NCI-H524 treated with DMSO at 0.1 percent for 48 hours (cell line): Measurements from ENCODE around the gene CFAP210.

ENCODE experiments used
- DNase-seq: peaks from one replicate; lab custom pipeline; 2025; lab: John Stamatoyannopoulos, UW

Gene CFAP210, protein sequence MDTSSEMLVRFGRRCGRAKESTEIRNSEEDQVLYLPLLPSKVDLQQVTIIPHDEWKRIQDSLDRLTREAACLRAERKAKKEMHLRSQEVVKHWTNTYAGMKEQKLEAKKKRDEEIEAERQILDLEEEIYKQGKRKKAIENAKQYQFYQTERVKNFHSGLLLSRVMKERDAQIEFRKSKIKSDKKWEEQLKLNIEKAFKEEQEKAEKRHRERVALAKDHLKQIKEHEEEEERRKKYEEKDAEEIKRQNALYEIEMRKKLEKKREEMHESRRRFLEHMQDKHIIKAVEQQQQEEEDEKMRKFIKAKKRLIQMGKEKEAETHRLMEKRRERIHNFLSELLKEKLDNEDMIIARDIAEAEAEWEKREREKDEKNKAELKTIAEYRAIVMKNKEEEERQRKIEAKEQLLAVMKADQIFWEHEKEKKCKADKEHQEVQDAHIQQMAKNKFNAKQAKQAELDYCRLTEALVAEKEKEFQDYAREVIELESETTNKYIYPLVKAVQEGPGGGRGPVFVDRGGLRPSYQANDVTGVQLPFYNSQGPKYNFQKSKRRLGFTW

DNA sequence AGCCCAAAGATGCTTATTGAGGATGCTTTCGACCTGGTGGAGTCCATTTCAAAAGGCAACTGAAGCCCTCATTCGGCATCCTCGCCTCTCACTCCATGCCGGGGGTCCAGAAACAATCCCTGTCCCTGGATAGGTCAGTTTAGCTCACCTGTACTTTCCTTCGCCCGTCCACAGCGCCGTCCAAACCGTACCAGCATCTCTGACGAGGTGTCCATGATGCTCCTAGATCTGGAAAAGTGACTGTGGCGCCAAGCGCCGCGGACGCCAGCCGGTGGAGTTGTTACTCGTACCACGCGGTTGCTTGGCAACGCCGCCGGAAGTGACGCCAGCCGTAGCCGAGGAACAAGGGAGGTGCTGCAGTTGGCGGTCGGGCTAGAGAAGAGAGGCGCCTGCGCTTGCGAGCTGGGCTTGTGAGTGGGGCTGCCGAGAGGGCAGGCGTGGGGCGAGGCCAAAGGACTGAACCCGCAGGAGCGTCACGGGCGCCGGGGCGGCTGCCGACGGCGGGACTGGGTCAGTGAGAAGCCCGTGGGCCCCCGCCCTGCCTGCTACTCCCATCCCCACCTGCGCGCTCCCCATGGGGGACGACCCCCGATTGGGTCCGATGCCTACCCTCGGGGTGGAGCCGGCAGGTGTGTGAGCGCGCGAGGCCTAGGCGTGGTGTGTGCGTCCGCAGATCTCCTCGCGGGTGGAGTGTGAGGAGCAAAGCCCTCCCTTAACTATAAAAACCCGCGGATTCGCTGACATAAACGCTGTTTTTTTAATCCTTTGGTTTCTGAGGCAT is at the start of gene CFAP210, which contains the start of gene PHOSPHO2:
Gene CFAP210 (minus strand): TSS at position 293 of the 781 bp plus-strand sequence. CDS start 78 bp downstream, at position 215.
Gene PHOSPHO2 (plus strand): TSS at position 357 of the 781 bp plus-strand sequence. CDS start 6,503 bp downstream, outside the sequence.
- DNase-seq, result peak; percentile 70

DNA sequence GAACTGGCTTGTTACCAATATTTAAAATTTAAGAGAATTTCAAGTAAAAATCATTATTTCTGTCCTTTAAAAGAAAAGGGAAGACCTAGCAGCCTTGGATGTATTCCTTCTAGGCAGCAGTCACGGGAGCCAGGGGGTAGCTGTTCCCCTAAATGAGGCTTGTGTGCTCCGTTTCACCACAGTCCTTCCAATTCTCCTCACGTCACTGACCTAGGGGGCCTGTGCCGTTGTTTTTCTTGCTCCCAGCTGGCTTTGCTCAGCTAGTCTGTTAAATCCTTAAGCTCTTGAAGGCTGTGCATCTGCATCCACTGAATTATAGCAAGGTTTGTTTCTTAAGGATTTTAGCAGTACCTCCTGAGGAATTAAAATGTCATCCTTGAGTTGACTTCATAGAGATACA is 49.3 kb upstream of the CFAP210 start:
- DNase-seq, result peak; percentile 27

DNA sequence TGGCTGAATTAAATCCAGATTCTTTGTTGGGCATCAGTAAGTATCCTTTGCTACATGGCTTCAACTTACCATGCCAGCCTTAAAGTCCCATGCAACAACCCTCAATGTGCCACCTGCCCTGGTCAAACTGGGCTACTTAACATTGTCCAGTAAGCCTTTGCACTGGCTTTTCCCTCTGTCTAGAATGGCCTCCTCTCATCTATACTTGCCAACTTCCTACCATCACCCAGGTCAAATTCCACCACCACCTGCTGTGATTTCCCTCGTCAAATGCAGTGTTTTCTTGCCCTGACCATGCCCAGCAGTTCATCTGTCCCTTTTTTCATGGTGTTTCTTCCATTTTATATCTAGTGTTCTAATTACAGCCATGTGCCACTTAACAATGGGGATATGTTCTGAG is 45.1 kb upstream of the CFAP210 start:
- no peak for DNase-seq

DNA sequence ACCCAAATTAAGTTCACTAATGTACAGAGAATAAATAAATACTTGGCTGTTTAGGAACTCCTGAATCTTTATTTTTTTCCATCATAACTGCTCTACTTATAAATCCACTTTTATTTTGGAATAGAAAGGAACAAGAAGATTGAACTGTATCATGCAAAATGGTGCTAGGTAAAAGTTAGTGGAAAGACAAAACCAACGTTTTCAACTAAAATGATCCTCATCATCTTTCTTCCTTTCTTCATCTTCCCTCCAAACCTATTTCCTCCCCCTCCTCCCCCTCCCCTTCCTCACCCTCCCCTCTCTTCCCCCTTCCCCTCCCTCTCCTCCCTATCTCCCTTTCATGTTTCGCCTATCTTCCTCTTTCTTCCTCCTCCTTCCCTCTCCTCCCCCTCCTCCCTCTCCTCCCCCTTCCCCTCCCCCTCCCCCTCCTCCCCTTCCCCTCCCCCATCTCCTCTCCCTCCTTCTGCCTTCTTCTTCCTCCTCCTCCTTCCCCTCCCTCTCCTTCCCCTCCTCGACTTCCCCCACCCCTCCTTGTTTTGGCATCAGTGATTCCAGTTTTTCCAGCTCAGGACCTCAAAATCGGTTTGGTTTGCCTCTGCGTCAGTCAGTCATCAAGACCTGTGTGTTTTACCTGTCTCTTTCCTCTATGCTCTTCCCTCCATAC is 44.5 kb upstream of the CFAP210 start:
- no peak for DNase-seq

DNA sequence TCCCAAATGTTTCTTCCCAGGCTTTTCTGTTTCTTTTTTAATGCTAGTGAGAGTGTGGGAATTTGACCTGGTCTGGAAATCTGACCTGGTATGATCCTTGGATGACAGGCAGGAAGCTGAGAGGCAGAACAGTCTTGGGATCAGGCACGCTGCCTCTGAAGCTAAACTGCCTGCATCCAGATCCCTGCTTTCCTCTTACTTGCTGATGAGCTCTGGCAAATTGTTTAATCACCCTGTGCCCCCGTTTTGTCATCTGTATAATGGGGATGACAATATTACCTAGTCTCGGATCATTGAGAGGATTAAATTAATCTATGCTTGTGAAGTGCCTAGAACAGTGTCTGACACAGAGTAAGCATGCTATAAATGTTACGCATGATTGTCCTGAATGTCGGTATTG is 42.7 kb upstream of the CFAP210 start:
- no peak for DNase-seq

DNA sequence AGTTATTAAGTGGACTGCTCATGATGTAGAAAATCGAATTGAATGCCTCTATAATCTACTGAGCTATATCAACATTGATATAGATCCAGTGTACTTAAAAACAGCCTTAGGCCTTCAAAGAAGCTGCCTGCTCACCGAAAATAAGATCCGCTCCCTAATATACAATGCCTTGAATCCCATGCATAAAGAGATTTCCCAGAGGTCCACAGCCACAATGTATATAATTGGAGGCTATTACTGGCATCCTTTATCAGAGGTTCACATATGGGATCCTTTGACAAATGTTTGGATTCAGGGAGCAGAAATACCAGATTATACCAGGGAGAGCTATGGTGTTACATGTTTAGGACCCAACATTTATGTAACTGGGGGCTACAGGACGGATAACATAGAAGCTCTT is 41.4 kb upstream of the CFAP210 start:
- no peak for DNase-seq

DNA sequence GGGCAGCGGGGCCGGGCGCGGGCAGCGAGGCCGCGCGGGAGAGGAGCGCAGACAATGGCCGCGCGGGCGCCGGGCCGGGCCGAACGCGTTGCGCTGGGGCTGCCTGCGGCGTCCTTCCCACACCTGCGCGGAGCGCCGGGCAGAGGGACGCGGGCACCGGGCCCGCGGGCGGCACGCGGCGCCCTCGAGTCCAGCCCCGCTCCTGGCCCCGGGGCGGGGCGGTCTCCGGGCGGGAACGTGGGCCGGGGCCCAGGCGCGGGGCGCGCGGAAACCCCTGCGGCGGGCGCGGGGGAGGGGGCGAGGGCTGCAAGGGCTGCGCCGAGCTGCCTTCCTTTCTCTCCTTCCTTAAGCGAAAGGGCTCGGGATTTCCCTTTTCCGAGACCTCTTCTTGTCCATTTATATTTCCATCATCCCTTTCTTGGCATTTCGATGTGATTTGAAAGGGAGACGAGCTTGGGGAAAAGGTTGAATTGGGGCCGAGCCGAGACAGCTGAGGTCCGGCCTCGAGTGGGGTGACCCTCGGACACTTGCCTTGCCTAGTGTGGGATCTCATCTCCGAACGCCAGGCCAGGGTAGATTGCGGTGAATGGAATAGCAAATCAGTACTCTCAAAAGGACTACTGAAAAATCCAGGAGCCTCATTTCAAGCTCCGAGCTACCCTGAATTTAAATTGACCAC is 40.1 kb upstream of the CFAP210 start:
- DNase-seq, result no peak

DNA sequence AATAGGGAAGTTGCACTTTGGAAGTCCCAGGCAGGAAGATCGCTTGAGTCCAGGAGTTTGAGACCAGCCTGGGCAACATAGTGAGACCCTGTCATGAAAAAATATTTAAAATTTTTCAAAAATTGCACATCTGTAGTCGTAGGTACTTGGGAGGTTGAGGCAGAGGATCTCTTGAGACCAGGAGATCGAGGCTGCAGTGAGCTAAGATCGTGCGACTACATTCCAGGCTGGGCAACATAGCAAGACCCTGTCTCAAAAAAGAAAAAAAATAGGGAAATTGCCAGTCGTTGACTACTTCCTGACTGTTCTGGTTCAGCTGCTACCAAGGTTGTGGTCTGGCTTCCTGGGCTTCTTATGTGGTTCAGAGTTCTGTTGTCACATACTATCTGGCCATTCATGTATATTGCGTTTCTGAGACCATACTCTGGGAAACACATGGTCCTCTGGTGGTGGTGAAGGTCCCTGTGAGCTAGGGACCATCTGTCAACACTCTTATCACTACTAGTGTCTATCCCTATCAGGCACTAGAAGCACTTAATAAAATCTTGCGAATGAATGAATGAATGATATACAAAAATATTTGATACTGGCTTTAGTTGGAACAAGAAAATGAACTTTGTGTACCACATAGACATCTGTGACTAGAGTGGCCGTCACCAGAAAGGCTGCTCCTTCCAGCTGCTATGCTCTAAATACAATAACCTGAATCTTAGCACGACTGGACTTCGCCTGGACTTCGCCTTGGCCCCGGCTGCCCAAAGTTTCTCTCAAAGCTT is 38.6 kb upstream of the CFAP210 start:
- DNase-seq, result no peak

DNA sequence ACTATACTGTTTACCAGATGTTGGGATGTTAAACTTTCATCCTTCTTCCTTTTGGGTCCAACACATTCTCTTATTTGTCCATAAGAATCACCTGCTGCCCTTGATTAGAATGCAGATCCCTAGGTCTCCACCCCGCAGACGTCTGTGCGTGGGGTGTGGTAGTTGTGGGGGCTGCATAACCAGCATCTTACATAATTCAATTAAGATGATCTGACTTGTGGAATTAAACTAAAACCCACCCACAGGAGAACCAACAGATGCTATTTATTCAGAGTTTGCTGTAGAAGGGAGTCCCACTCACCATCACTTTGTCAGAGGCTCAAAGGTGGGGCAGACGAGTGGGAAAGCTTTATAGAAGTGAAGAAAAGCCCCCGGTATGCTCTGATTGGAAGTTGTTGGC is 37.9 kb upstream of the CFAP210 start:
- no peak for DNase-seq

DNA sequence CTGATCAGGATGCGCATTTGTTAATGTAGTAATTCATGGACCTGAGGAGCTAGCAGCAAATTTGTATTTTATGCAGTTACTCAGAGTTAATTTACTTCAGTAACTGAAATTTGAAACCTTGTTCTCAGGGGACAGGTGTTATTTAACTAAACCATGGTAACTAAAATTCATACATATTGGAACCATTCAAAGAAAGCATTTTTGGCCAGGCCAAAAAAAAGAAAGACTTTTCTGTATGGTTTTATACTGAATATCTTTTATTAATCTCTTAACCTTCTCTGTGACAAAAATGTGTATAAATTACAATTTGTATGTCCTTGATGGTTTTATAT is 35.0 kb upstream of the CFAP210 start:
- no peak for DNase-seq

DNA sequence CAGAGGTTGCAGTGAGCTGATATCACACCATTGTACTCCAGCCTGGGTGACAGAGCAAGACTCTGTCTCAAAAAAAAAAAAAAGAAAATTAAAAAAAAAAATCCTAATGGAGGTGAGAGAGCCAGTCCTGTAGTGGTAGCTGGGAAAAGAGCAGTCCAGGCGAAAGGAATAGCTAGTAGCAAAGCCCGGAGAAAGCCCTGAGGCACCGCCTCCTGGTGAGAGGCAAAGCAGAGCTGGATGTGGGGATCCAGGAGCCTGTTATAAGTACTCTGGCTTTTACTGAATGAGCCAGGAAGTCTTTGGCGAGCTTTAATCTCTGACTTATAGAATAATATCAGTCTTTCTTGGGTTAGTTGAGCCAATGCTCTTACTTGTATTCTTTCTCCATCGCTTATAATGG is 32.9 kb upstream of the CFAP210 start:
- no peak for DNase-seq

DNA sequence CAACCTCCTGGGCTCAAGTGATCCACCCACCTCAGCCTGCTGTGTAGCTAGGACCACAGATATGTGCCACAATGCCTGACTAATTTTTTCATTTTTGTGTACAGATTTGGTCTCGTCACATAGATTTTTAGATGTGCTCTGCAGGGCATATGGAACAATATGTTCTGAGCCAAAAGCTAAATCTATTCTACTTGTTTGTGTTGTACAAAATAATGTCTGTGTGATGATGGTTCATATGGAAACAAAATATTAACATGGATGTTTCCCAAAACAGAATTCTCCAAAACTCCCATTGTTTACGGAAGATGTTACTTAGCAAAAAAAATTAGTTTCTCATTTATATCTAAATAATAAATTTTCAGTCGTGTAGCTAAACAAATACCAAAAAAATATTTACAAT is 26.8 kb upstream of the CFAP210 start:
- no peak for DNase-seq

DNA sequence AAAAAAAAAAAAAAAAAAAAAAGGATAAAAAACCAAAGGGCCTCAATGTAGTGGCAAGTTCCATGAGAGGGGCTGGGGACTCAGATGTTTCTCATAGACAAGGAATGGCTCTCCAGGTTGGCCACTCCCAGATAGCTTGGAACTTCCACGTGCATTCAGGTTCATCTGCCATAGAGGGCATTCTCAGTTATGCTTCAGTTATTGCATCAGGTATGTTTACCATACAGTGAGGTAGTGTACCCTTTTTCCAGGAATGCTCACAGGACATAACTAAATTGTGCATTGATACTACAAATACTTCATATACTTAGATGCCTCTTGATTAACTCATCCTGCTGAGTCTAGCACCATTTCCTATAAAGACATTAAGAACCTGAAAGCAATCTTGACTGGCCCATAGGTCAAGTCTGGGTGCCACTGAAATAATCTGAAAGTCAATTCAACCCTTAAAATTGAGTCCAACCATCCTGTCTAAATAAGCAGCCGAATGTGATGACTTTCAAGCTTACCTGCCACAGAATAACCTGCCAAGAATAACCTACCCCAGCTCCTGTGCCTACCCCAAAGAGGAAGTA is 24.8 kb upstream of the CFAP210 start:
- no peak for DNase-seq

DNA sequence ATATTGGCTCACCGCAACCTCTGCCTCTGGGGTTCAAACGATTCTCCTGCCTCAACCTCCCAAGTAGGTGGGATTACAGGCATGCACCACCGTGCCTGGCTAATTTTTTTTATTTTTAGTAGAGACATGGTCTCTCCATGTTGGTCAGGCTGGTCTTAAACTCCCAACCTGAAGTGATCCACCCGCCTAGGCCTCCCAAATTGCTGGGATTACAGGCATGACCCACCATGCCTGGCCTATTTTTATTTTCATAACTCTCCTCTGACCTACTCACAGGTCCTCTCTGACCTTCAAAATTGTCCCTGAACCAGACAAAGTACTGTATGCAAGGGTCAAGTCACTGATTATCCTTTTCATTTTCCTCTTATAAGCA is 23.5 kb upstream of the CFAP210 start:
- no peak for DNase-seq

DNA sequence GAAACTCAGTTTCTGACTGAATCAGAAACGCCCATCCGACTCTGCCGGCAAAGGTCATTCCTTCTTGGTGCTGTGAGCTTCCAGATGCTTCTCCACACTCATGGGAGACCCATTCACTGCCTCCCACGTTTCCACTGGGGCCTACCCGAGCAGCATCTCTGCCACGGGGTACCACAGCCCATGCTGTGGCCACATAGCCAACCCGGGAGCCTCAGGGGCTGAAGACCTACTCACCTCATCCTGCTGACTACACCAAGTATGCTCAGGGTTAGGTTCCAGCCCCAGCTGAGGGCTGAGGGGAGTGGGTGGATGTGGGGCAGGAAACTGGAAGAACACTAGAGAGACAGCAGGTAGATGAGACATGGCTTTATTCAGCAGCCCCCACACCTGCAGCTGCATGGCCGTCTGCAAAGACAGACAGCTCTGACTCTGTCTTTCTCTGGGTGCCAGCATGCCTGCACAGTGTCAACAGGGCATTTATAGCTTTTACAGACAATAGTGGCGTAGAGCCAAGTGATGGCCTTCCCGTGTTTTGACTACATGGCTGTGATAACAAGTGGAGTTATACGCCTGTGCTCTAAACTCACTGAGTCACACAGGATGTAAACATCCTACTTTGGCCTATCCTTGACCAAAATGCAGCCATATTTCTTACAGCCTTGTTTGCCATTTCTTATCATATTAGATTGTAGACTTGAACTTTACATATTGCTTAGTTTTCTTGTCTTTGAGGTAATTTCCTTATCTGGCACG is 22.9 kb upstream of the CFAP210 start:
- DNase-seq, result no peak

DNA sequence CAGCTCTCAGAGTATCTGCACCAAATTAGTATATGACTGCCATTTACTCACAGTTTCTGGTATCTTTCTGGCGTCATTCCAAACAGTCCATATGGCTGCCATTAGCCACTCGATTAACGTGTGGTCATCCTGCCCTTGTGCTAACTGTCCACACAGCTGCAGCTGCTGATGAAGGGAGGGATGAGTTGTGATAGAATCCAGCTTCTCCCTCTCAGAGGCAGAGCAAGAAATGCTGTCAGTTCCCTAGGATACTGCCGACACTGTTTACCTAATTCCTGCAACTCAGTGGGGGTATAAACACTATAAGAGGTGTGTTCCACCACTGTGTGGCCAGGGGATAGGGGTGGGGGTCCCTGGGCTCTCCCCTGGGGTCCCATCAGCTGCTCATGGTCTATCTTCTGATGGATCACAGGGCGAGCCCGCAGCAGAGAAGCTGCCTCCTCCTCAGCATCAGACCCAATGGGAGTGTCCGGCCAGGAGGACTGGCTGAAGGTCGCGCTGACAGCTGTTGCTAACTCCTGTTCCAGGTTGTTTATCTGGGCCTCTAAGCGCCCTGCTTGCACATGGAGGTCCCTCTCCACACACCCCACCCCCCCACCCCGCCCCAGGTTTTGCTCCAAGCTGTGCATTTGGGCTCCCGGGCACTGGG is 22.2 kb upstream of the CFAP210 start:
- peak; percentile 61 for DNase-seq

DNA sequence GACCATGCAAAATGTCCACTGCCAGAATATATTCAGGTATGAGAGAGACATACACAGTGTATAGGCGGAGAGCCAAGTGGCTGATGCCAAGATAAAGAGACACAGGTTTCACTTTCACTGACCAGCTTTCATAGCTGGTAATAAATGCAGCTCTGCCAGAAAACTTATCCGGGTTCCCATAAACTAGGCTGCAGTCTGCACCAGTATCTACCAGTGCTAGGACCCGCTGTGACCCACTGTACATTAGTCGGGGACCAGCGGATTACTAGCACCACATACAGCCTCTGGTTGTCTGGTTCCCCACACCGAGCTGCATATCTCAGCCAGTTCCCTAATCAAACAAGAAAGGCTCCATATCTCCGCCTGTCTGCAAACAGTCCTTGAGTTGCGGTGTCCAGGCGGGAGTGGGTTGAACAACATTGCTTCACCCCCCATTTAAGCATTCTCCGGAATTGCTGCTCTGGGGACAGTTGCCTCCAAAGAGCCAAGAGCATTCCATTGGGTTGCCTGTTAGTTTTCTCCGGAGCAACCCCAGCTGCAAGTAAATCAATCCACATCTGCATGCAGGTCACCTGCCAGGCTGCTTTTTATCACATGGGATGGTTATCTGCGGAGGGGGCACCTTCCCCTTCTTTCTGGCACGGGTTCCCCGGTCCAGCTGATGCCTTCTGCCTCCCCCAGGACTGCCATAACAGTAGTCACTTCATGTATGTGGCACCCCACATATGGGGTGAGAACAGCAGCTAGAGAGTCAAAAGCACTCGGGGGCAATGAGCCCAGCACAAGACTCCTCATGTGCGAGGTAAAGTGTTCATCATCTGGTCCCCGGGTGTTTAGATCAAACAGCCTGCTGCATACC is 21.4 kb upstream of the CFAP210 start:
- DNase-seq, result no peak

DNA sequence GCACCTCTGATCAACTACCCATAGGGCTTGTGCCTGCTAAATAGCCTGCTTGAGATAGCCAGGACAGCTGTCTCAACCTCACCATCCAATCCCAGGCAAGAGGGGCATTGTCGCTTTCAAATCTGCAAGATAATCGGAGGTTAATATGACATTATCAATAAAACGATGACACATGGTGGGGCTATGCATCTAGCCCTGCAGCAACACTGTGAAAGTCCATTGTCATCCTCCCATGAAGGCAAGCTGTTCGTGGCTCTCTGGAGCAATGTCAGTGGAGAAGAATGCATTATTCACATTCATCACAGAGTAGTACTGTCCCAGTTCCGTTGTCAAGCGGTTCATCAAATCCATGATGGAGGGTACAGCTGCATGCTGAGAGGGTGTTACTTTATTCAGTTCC is 20.5 kb upstream of the CFAP210 start:
- no peak for DNase-seq

DNA sequence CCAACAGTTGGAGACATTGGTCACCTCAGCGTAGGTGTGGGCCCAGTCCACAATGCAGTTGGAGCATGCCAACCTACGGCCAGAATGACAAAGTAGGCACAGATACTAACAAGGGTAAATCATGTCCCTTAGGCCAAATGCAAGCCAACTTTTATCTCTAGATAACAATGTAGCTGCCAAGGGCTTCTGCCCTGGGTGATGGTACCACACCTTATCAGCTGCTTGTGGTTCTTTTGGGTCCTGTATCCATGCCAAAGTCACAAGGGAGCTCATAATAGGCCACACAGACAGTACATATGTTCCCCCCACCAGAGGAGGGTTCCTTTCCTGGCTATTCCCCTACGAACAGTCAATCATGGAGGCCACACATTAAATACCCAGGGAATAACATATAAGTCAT is 19.1 kb upstream of the CFAP210 start:
- no peak for DNase-seq
